ENCODE results near the gene MGME1.

MGME1 gene

GRCh38 chr20:17968366-17969277, at the start of gene MGME1, which contains the start of gene SNX5:
Gene MGME1 (plus strand): TSS chr20:17969018. CDS start chr20:17969860, 842 bp downstream.
Gene SNX5 (minus strand): TSS chr20:17968794. CDS start chr20:17968425, 369 bp downstream.
- DNase-seq = peak; percentile 99

GRCh38 chr20:17919149-17919548, 49.7 kb upstream of the MGME1 start:
- DNase-seq = no peak

- no peak for DNase-seq
These were observed 47.0 kb upstream of the MGME1 start for GRCh38 chr20:17921774-17922173.

GRCh38 chr20:17925141-17925939, 43.5 kb upstream of the MGME1 start:
- DNase-seq = peak; percentile 92

- DNase-seq = no peak
These were observed 42.9 kb upstream of the MGME1 start for GRCh38 chr20:17925940-17926300.

- peak; percentile 59 for DNase-seq
These were observed 40.6 kb upstream of the MGME1 start for GRCh38 chr20:17928211-17928611.

- DNase-seq = no peak
These were observed 40.0 kb upstream of the MGME1 start for GRCh38 chr20:17928633-17929311.

GRCh38 chr20:17931513-17931912, 37.3 kb upstream of the MGME1 start:
- no peak for DNase-seq

GRCh38 chr20:17932396-17932795, 36.4 kb upstream of the MGME1 start:
- DNase-seq = no peak

- DNase-seq = no peak
These were observed 35.7 kb upstream of the MGME1 start for GRCh38 chr20:17933121-17933520.

GRCh38 chr20:17933711-17934110, 35.1 kb upstream of the MGME1 start:
- no peak for DNase-seq

GRCh38 chr20:17934141-17934862, 34.5 kb upstream of the MGME1 start:
- DNase-seq = peak; percentile 82

GRCh38 chr20:17935186-17935585, 33.6 kb upstream of the MGME1 start:
- peak; percentile 45 for DNase-seq

GRCh38 chr20:17935761-17936160, 33.1 kb upstream of the MGME1 start:
- DNase-seq = no peak

- peak; percentile 60 for DNase-seq
These were observed 32.5 kb upstream of the MGME1 start for GRCh38 chr20:17936286-17936760.

- DNase-seq = peak; percentile 70
These were observed 31.8 kb upstream of the MGME1 start for GRCh38 chr20:17936761-17937732.

- peak; percentile 71 for DNase-seq
These were observed 29.8 kb upstream of the MGME1 start for GRCh38 chr20:17938871-17939619.

GRCh38 chr20:17939622-17940223, 29.1 kb upstream of the MGME1 start:
- no peak for DNase-seq

GRCh38 chr20:17940224-17940971, 28.4 kb upstream of the MGME1 start:
- DNase-seq = no peak

All from fibroblast of upper back skin (primary cell).